IMR-90 (cell line): ENCODE data around the gene KCNK4. TPM values are rescaled to one million over a fixed set of nuclear protein-coding genes. Genes with fewer than 3 reads are reported as not detected.

Experiments
- ATAC-seq: fragments of 200-7000 bp; cut with Tn5 transposase; 2 replicates; pipeline ENCODE4 v1.9.1; 2020; ENCODE audit warnings: low read depth, mild to moderate bottlenecking, moderate library complexity
- BruUV-seq: library from RNA; stranded (reverse); fragments of 400-500 nt; replicated peaks from 2 replicates; lab custom pipeline; 2021; lab: Mats Ljungman, UMichigan
- CTCF ChIA-PET: fragments of 300-600 bp; formaldehyde crosslinking; extraction: SDS; loops from one replicate; lab custom pipeline; 2021; ENCODE audit warnings: antibody characterized with exemption; lab: Yijun Ruan, JAX
- POLR2A ChIA-PET: fragments of 300-600 bp; sonication (Branson Sonifier 250); formaldehyde crosslinking; loops from one replicate; lab custom pipeline; 2022; ENCODE audit warnings: antibody characterized with exemption; ENCODE audit not compliant: unreplicated experiment; lab: Charles Lee
- DNase-seq: peaks from one replicate; pipeline ENCODE4 v3.0.0; 2013
- H2AFZ ChIP-seq: replicated peaks from 2 replicates; pipeline ENCODE3; 2013; ENCODE audit warnings: low read length, mild to moderate bottlenecking; ENCODE audit not compliant: poor library complexity
- H2AK5ac ChIP-seq: 2 replicates; pipeline ENCODE4 v1.6.1; 2013; ENCODE audit warnings: low read depth, low read length, inconsistent platforms
- H2AK9ac ChIP-seq: replicated peaks from 2 replicates; pipeline ENCODE3; 2013; ENCODE audit warnings: mild to moderate bottlenecking, low read depth, low read length, moderate library complexity; ENCODE audit not compliant: poor library complexity
- H2BK120ac ChIP-seq: 2 replicates; pipeline ENCODE4 v1.6.1; 2013; ENCODE audit warnings: low read depth, low read length, inconsistent platforms
- H2BK15ac ChIP-seq: 3 replicates; pipeline ENCODE4 v1.6.1; 2013; ENCODE audit warnings: low read depth, low read length, inconsistent platforms
- H2BK20ac ChIP-seq: 2 replicates; pipeline ENCODE4 v1.6.1; 2013; ENCODE audit warnings: low read depth, mild to moderate bottlenecking, inconsistent platforms, low read length, moderate library complexity
- H2BK5ac ChIP-seq: 2 replicates; pipeline ENCODE4 v1.6.1; 2013; ENCODE audit warnings: mild to moderate bottlenecking, low read depth, low read length, inconsistent platforms; ENCODE audit not compliant: poor library complexity, severe bottlenecking
- H3K14ac ChIP-seq: replicated peaks from 2 replicates; pipeline ENCODE4 v1.6.1; 2013; ENCODE audit warnings: low read depth, low read length, inconsistent platforms
- H3K18ac ChIP-seq: 2 replicates; pipeline ENCODE4 v1.6.1; 2013; ENCODE audit warnings: low read depth, low read length, control low read depth
- H3K23ac ChIP-seq: 2 replicates; pipeline ENCODE4 v1.6.1; 2013; ENCODE audit warnings: low read depth, low read length, inconsistent platforms
- H3K27ac ChIP-seq: 2 replicates; pipeline ENCODE4 v1.5.1; 2013; ENCODE audit warnings: mild to moderate bottlenecking, control low read depth, low read length; ENCODE audit not compliant: insufficient read depth
- H3K27me3 ChIP-seq: 2 replicates; pipeline ENCODE4 v1.6.1; 2013; ENCODE audit warnings: low read length; ENCODE audit not compliant: control insufficient read depth, insufficient read depth
- H3K36me3 ChIP-seq: 2 replicates; pipeline ENCODE4 v1.6.1; 2013; ENCODE audit warnings: low read length, mixed read lengths; ENCODE audit not compliant: control insufficient read depth, insufficient read depth
- H3K4ac ChIP-seq: 2 replicates; pipeline ENCODE4 v1.6.1; 2013; ENCODE audit warnings: low read depth, low read length, inconsistent platforms
- H3K4me1 ChIP-seq: 2 replicates; pipeline ENCODE4 v1.6.1; 2013; ENCODE audit warnings: low read length, mixed read lengths; ENCODE audit not compliant: control insufficient read depth, insufficient read depth
- H3K4me2 ChIP-seq: 2 replicates; pipeline ENCODE4 v1.6.1; 2013; ENCODE audit warnings: low read depth, mild to moderate bottlenecking, control low read depth, low read length, moderate library complexity
- H3K4me3 ChIP-seq: 2 replicates; pipeline ENCODE4 v1.5.1; 2013; ENCODE audit warnings: low read depth, mild to moderate bottlenecking, control low read depth, low read length, moderate library complexity; ENCODE audit not compliant: insufficient read depth
- H3K56ac ChIP-seq: 2 replicates; pipeline ENCODE4 v1.6.1; 2013; ENCODE audit warnings: low read length, inconsistent platforms; ENCODE audit not compliant: insufficient read depth; ENCODE audit errors: extremely low read depth
- H3K79me1 ChIP-seq, 2 experiments: 2 replicates each; pipeline ENCODE4 v1.6.1; 2013; ENCODE audit warnings: low read length in 2 of 2, inconsistent platforms in 1 of 2, low read depth in 1 of 2
- H3K9ac ChIP-seq: 2 replicates; pipeline ENCODE4 v1.6.1; 2013; ENCODE audit warnings: low read depth, low read length, control low read depth
- H3K9me1 ChIP-seq: 2 replicates; pipeline ENCODE4 v1.6.1; 2013; ENCODE audit warnings: low read length, inconsistent platforms; ENCODE audit not compliant: insufficient read depth
- H3K9me3 ChIP-seq: 2 replicates; pipeline ENCODE4 v1.6.1; 2013; ENCODE audit warnings: low read length; ENCODE audit not compliant: control insufficient read depth, insufficient read depth
- H4K20me1 ChIP-seq: 2 replicates; pipeline ENCODE4 v1.6.1; 2013; ENCODE audit warnings: low read length, inconsistent platforms; ENCODE audit not compliant: insufficient read depth
- H4K5ac ChIP-seq: 2 replicates; pipeline ENCODE4 v1.6.1; 2013; ENCODE audit warnings: mild to moderate bottlenecking, low read depth, low read length, control low read depth
- H4K8ac ChIP-seq, 2 experiments: 2 replicates each; pipeline ENCODE4 v1.6.1; 2013; ENCODE audit warnings: low read depth in 2 of 2, low read length in 2 of 2, control low read depth in 1 of 2, inconsistent platforms in 1 of 2
- H4K91ac ChIP-seq: 2 replicates; pipeline ENCODE4 v1.6.1; 2013; ENCODE audit warnings: low read depth, low read length, inconsistent platforms; ENCODE audit not compliant: insufficient read depth
- BHLHE40 ChIP-seq: fragments of 150-350 bp; IDR thresholded peaks from 2 replicates; pipeline ENCODE4 v1.6.1; 2016; ENCODE audit warnings: mild to moderate bottlenecking, low read depth, low read length
- CEBPB ChIP-seq: IDR thresholded peaks from 2 replicates; pipeline ENCODE4 v1.6.1; 2012; ENCODE audit warnings: low read depth, low read length, improper control_type of control experiment
- CHD1 ChIP-seq: IDR thresholded peaks from 2 replicates; pipeline ENCODE4 v1.6.1; 2012; ENCODE audit warnings: low read depth, low read length, improper control_type of control experiment
- FOS ChIP-seq: fragments of 150-350 bp; IDR thresholded peaks from 2 replicates; pipeline ENCODE4 v1.6.1; 2016; ENCODE audit warnings: low read depth, low read length
- MAFK ChIP-seq: IDR thresholded peaks from 2 replicates; pipeline ENCODE4 v1.6.1; 2012; ENCODE audit warnings: low read depth, low read length, improper control_type of control experiment
- MAZ ChIP-seq: IDR thresholded peaks from 2 replicates; pipeline ENCODE4 v1.6.1; 2012; ENCODE audit warnings: low read depth, mild to moderate bottlenecking, low read length, improper control_type of control experiment, moderate library complexity, borderline replicate concordance
- MXI1 ChIP-seq: IDR thresholded peaks from 2 replicates; pipeline ENCODE4 v1.6.1; 2012; ENCODE audit warnings: low read depth, mild to moderate bottlenecking, low read length, moderate library complexity, borderline replicate concordance
- NFE2L2 ChIP-seq: fragments of 150-350 bp; IDR thresholded peaks from 2 replicates; pipeline ENCODE4 v1.6.1; 2016; ENCODE audit warnings: low read depth, mild to moderate bottlenecking, low read length
- POLR2A ChIP-seq: IDR thresholded peaks from 2 replicates; pipeline ENCODE4 v1.6.1; 2012; ENCODE audit warnings: mild to moderate bottlenecking, low read depth, low read length
- RAD21 ChIP-seq: IDR thresholded peaks from 2 replicates; pipeline ENCODE4 v1.6.1; 2012; ENCODE audit warnings: low read length, improper control_type of control experiment
- RCOR1 ChIP-seq: IDR thresholded peaks from 2 replicates; pipeline ENCODE4 v1.6.1; 2012; ENCODE audit warnings: mild to moderate bottlenecking, low read length, improper control_type of control experiment; ENCODE audit not compliant: insufficient replicate concordance
- RFX5 ChIP-seq: IDR thresholded peaks from 2 replicates; pipeline ENCODE4 v1.8.0; 2012; ENCODE audit warnings: low read depth, mild to moderate bottlenecking, low read length, moderate library complexity
- SMC3 ChIP-seq: fragments of 150-350 bp; IDR thresholded peaks from 2 replicates; pipeline ENCODE4 v1.6.1; 2016; ENCODE audit warnings: low read depth, mild to moderate bottlenecking, antibody characterized with exemption, low read length, moderate library complexity
- USF2 ChIP-seq: fragments of 150-350 bp; IDR thresholded peaks from 2 replicates; pipeline ENCODE4 v1.6.1; 2017; ENCODE audit warnings: mild to moderate bottlenecking, antibody characterized with exemption, low read length, low read depth
- WGBS, 2 experiments: methylation state at CpG; one replicate each; pipeline versions ENCODE4 v1.1.5 to v1.1.7; 2013; ENCODE audit warnings: missing lambda C conversion rate in 2 of 2; ENCODE audit not compliant: insufficient read length in 1 of 2; ENCODE audit errors: extremely low coverage in 2 of 2; 5-methylcytosine and 5-hydroxymethylcytosine counted together
- dilution Hi-C: fragments of 300-500 bp; cut with HindIII; formaldehyde crosslinking; loops from one replicate; pipeline ENCODE4 v1.14.3; 2018; ENCODE audit warnings: low sequenced_read_pairs; ENCODE audit not compliant: unreplicated experiment
- in situ Hi-C: fragments of 300-500 bp; cut with MboI; formaldehyde crosslinking; loops from 3 replicates; pipeline ENCODE4 v1.14.3; 2019; ENCODE audit warnings: low sequenced_read_pairs, inconsistent platforms, mixed read lengths
- intact Hi-C: fragments of 100-400 bp; cut with micrococcal nuclease; formaldehyde crosslinking; loops from 2 replicates; pipeline ENCODE4 v1.10.0; 2022
- polyA plus RNA-seq, 3 experiments: library from polyadenylated mRNA; depleted of rRNA; stranded (reverse); fragments of >200 nt; gene quantifications; 2 replicates each; pipeline ENCODE4 v1.2.3, GENCODE V29; 2012; ENCODE audit warnings: low replicate concordance in 1 of 3
- total RNA-seq: library from RNA; depleted of rRNA; stranded (reverse); fragments of >200 nt; gene quantifications from 2 replicates; pipeline ENCODE4 v1.2.3, GENCODE V29; 2012
- TF ChIP-seq, protein P1 (sequence below): fragments of 150-350 bp; IDR thresholded peaks from 2 replicates; pipeline ENCODE4 v1.6.1; 2016; ENCODE audit warnings: low read depth, mild to moderate bottlenecking, low read length, moderate library complexity, borderline replicate concordance
- TF ChIP-seq, protein P2 (sequence below): conservative IDR thresholded peaks from 2 replicates; pipeline ENCODE4 v1.5.1; 2012; ENCODE audit warnings: mild to moderate bottlenecking, low read depth, low read length, improper control_type of control experiment

KCNK4 gene
- total and polyA plus RNA-seq, 2 of the 4 experiments (the other 2 are of a cell fraction), result not detected

DNA sequence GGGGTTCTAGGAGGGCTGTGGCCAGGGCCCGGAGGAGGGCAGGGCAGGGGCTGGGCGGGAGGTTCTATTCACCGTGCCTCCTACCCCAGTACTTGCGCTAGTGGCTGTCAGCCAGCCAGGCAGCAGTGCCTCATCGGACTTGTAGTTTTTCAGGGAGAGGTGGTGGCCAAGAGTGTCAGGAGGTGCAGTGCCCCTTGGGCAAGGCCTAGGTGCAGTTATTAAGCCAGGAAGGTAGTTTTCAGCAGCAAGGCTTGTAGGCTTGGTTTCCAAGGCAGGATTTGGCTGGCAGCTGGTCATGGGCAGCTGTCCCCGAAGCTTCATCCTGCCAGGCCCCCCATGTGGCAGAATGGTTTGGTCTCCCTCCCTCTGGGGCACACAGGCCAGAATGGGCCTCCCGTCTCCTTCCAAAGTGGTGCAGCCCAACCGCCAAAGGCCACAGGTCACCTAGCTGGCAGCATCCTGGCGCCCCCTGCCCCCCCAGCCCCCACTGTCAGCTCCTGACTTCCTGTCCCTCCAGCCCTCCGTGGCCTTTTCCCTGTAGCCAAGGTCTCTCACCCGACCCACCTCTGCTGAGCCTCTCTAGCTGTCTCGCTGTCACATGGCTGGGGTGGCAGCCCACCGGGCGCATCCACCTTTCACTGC lies 57.4 kb downstream of the KCNK4 start:
- no peak overlapping the region for H3K56ac ChIP-seq
- no peak overlapping the region for H2BK5ac ChIP-seq
- in situ Hi-C loops (no loop called here), intact Hi-C loops (no loop called here), dilution Hi-C loops (no loop called here)
- no peaks in the 10 kb centered on the region for H3K9me3 ChIP-seq
- no TSS peak for BruUV-seq
- H2BK120ac ChIP-seq, result no peak overlapping the region
- no peak overlapping the region for H3K18ac ChIP-seq
- H3K14ac ChIP-seq, result no peak overlapping the region
- no peak overlapping the region for H2AK9ac ChIP-seq
- H3K27ac ChIP-seq, result no peak overlapping the region
- no peak overlapping the region for H2BK15ac ChIP-seq
- no peak overlapping the region for H4K91ac ChIP-seq
- no peaks in the 10 kb centered on the region for H3K9me1 ChIP-seq
- H3K23ac ChIP-seq, result no peak overlapping the region
- no peak overlapping the region for H3K4ac ChIP-seq
- no peak overlapping the region for H2BK20ac ChIP-seq
- no peaks in the 10 kb centered on the region for H3K36me3 ChIP-seq
- ChIA-PET POLR2A (no interaction called here), CTCF (no interaction called here)
- DNase-seq, result no peak
- no peak overlapping the region for H3K9ac ChIP-seq
- no peak overlapping the region for H2AK5ac ChIP-seq
- H3K79me1 ChIP-seq, result no peaks in the 10 kb centered on the region
- H3K27me3 ChIP-seq, result peaks cover 2% of the 10 kb centered on the region; the same call in 1 of the 2 replicates
- no peak overlapping the region for H4K5ac ChIP-seq
- no peak overlapping the region for H4K8ac ChIP-seq
- no peak for ATAC-seq
- no peak overlapping the region for H3K4me2 ChIP-seq
- H3K4me3 ChIP-seq, result no peak overlapping the region
- H3K4me1 ChIP-seq, result no peaks in the 10 kb centered on the region
- TF ChIP-seq POLR2A (no peak), RCOR1 (no peak), MXI1 (no peak), MAZ (no peak), NFE2L2 (no peak), CHD1 (no peak), CEBPB (no peak), RAD21 (no peak), MAFK (no peak), BHLHE40 (no peak), RFX5 (no peak), USF2 (no peak), FOS (no peak), SMC3 (no peak)
- TF ChIP-seq, protein P1, sequence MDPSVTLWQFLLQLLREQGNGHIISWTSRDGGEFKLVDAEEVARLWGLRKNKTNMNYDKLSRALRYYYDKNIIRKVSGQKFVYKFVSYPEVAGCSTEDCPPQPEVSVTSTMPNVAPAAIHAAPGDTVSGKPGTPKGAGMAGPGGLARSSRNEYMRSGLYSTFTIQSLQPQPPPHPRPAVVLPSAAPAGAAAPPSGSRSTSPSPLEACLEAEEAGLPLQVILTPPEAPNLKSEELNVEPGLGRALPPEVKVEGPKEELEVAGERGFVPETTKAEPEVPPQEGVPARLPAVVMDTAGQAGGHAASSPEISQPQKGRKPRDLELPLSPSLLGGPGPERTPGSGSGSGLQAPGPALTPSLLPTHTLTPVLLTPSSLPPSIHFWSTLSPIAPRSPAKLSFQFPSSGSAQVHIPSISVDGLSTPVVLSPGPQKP, result no peak
- TF ChIP-seq, protein P2, sequence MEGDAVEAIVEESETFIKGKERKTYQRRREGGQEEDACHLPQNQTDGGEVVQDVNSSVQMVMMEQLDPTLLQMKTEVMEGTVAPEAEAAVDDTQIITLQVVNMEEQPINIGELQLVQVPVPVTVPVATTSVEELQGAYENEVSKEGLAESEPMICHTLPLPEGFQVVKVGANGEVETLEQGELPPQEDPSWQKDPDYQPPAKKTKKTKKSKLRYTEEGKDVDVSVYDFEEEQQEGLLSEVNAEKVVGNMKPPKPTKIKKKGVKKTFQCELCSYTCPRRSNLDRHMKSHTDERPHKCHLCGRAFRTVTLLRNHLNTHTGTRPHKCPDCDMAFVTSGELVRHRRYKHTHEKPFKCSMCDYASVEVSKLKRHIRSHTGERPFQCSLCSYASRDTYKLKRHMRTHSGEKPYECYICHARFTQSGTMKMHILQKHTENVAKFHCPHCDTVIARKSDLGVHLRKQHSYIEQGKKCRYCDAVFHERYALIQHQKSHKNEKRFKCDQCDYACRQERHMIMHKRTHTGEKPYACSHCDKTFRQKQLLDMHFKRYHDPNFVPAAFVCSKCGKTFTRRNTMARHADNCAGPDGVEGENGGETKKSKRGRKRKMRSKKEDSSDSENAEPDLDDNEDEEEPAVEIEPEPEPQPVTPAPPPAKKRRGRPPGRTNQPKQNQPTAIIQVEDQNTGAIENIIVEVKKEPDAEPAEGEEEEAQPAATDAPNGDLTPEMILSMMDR, result no peak
- no peaks in the 10 kb centered on the region for H4K20me1 ChIP-seq
- 47% methylated on average over 11 of the region's 14 CpGs; no CpG with 5 or more reads in 1 of the 2 experiments for WGBS, 2 experiments
- H2AFZ ChIP-seq, result peak overlapping the region; percentile 10
